HG03432 (cell line): Measurements from ENCODE around the gene VPS11.
A peak's percentile ranks its signal among the peaks of the same experiment; 100 is the strongest.
"Not testable (repeated sequence)": the region's sequence is repeated elsewhere in the genome, so short reads cannot be mapped to it uniquely, and the experiment has no call there.

Experiments
- ATAC-seq: cut with Tn5 transposase; IDR thresholded peaks from one replicate; pipeline ENCODE4 v1.9.1; 2021; ENCODE audit warnings: mild to moderate bottlenecking, moderate library complexity; ENCODE audit not compliant: unreplicated experiment

Gene VPS11

GRCh38 chr11:119100994-119101758, 33.6 kb downstream of the VPS11 start:
- peak; percentile 24 for ATAC-seq

DNA sequence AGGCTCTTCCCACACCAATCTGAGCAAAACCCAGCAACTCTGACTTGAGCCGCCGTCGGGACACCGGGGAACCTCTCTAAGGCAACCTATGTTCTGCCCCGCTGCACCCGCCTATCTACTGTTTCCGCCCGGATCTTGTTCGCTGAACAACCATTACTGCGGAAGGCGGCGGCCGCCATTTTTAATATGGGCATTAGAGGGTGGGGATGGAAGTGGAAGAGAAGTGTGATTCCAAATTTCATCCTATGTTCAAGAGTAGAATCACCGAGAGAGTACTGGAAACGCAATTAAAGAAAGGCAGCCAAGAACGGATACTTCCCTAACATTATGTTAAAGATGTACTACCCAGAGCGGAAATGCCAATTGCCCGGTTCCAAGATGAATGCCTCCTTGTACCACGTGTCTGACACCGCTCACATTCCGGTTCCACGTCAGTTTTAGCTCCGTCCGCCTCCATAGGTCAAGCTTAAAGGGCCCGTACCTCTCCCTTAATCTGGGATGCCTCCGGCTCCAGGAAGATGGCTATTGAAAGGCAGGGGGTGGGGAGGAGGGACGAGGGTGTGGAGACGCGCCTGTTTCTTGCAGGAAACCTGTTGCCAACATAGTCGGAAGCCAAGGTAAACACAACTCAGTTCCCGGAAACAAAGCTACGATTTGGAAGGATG, 34.3 kb downstream of the VPS11 start, which contains the start of gene DPAGT1:
Gene DPAGT1 (minus strand): TSS at position 95 of the 665 bp plus-strand sequence. CDS start 198 bp downstream, outside the sequence.
- ATAC-seq: peak; percentile 80

GRCh38 chr11:119103161-119103664, 35.6 kb downstream of the VPS11 start:
- ATAC-seq: not testable (repeated sequence)

GRCh38 chr11:119103793-119104192, 36.2 kb downstream of the VPS11 start:
- no peak for ATAC-seq

GRCh38 chr11:119106564-119107537, 39.2 kb downstream of the VPS11 start, which contains the start of gene C2CD2L:
Gene C2CD2L (plus strand): TSS chr11:119107344. CDS start chr11:119107742, 398 bp downstream.
- peak; percentile 84 for ATAC-seq

GRCh38 chr11:119107538-119108145, 40.0 kb downstream of the VPS11 start:
- ATAC-seq: peak; percentile 33

DNA sequence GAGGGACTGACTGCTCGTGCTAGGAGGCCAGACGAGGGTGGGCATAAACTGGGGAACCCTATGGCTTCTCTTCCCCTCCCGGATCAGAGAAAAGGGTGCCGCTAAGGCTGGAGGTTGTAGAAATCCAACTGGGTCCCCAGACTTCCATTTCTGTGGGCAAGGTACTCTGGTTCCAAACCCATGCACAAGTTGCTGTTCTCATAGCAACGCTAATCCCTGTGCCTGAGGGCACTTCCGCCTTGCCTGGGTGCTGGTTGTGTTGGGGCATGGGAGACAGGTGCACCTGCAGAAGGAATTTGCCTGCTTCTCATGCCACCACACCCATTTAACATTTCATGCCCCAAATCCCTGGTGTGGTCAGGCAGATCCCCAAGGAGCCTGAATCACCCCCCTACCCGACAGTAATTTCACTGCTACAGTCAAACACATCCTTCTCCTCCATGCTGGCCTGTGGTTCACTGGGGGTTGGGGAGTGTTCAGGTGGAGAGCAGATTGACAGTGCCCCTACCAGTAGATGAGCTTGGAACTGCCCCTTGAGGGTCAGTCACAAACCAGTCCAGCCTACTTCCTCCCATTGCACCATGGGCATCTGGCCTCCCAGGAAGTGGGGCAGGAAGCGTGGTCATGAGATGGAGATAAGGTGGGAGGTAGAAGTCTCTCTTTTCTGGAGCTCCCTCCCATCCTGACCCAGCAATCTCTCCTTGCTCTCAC, 40.7 kb downstream of the VPS11 start:
- ATAC-seq: no peak

DNA sequence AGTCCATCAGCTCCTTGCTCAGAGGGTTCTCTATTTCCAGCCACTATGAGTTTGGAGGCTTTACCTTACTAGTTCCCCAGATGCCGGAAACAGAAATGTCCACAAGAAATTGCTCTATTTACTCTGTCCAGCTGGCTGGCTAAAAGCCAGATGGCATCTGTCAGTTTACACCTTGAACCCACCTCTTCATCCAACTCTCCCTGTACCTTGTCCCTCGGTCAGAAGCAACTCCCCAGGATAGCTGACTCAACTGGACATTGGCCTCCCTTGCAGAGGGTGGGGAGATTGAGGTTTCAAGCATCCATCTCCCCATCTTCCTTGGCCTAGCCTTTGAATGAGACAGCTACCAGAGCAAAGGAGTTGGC, 41.2 kb downstream of the VPS11 start:
- no peak for ATAC-seq

- ATAC-seq: no peak
Measured at GRCh38 chr11:119109843-119110242, 42.2 kb downstream of the VPS11 start.

GRCh38 chr11:119110439-119110838, 42.8 kb downstream of the VPS11 start:
- no peak for ATAC-seq

DNA sequence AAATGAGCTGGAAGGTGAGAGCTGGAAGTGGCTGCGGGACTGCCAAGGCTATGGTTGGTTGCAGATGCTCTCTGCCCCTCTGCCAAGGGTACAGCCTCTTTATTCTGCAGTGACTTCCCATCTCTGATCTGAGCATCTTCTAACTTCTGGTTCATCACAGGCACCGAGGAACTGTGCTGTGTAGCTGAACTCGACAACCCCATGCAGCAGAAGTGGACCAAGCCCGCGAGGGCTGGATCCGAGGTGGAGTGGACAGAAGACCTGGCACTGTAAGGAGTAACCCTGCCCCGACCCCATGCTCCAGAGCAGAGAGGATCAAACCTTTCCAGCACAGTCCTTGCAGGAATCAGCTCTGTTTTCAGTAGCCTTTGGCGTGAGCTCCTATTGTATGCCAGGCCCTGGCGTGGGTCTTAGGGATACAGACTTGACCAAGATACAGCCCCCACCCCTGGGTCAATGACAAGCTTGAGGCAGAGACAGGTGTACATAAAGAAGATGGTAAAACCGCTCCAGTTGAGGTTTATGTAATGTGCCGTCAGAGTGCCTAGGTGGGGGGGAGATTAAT, 43.8 kb downstream of the VPS11 start:
- no peak for ATAC-seq

DNA sequence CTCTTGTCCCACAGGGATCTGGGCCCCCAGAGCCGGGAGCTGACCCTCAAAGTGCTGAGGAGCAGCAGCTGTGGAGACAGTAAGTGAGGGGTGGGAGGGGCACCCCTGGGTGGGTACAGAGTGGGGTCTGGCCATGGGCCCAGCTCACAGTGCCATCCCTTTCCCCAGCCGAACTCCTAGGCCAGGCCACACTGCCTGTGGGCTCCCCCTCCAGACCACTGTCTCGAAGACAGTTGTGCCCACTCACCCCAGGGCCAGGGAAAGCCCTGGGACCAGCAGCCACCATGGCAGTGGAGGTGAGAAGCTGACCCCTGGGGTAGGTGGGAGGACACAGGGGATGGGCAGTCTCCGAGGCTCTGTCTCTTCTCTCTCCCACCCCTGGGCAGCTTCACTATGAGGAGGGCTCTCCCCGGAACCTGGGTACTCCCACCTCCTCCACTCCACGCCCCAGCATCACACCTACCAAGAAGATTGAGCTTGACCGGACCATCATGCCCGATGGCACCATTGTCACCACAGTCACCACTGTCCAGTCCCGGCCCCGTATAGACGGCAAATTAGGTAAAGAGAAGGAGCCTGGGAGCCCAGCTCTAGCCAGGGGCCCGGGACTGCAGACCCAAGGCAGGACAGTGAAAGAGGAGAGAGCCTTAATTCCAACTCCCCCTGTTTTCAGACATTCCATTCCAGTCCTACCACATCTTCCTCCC, 44.8 kb downstream of the VPS11 start:
- ATAC-seq: no peak

DNA sequence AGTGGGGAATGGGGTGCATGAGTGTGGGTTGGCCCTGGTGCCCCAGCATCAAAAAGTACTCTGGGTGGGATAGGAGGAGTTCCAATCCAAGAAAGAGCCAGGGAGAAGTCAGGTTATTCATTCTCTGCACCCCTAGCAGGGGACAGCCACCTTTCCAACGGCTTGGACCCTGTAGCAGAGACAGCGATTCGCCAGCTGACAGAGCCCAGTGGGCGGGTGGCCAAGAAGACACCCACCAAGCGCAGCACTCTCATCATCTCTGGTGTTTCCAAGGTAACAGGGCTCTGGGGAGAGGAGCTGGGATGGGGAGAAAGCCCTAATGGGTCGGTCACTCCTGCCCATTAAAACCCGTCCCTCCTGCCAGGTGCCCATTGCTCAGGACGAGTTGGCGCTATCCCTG, 46.1 kb downstream of the VPS11 start:
- no peak for ATAC-seq

GRCh38 chr11:119114351-119114750, 46.7 kb downstream of the VPS11 start:
- no peak for ATAC-seq

DNA sequence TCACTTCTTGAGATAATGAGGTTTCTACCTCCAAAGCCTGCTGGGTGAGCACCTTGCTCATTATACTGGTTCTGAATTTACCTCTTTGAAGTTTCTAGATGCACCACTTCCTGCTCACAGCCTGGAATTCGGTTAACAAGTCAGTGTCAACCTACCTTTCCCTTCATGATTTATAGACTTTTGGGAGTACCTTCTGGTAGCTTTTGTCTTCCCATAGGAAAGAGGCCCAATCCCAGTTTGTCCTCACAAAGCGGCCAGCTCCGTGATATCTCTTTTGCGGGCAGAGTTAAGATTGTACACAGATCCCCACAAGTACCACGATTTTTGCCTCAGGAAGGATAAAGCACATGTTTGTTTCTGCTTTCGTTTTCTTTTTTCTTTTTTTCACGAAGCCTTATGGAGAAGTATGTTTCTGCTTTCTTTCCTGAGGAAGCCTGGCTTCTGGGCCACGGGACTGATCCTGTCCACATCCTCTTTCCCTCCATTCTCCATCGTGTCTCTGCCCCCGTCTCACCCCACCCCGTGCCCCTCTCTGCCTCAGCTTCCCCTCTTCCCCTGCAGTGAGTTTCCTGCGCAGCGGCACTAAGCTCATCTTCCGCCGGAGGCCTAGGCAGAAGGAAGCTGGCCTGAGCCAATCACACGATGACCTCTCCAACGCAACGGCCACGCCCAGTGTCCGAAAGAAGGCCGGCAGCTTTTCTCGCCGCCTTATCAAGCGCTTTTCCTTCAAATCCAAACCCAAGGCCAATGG, 48.0 kb downstream of the VPS11 start:
- no peak for ATAC-seq

- ATAC-seq: no peak
Measured at GRCh38 chr11:119116235-119116594, 48.6 kb downstream of the VPS11 start.

- ATAC-seq: no peak
Measured at GRCh38 chr11:119116601-119117000, 49.0 kb downstream of the VPS11 start.

GRCh38 chr11:119117004-119117706, 49.5 kb downstream of the VPS11 start:
- no peak for ATAC-seq
